Endometrial microvascular endothelial cells (primary cell): ENCODE data around the gene CD300H. TPM values are rescaled to one million over a fixed set of nuclear protein-coding genes. Genes with fewer than 3 reads are reported as not detected.
"Not testable (repeated sequence)": the region's sequence is repeated elsewhere in the genome, so short reads cannot be mapped to it uniquely, and the experiment has no call there.

Experiments used
- in situ Hi-C: cut with HindIII; loops from 2 replicates; pipeline ENCODE4 v1.10.0; 2017; ENCODE audit warnings: low sequenced_read_pairs, low pct_unique_long_range_greater_than_20kb; ENCODE audit errors: inconsistent ontology term
- total RNA-seq: library from RNA; depleted of rRNA; stranded (reverse); fragments of >200 nt; gene quantifications from one replicate; pipeline ENCODE4 v1.2.3, GENCODE V29; 2015; ENCODE audit errors: inconsistent ontology term

CD300H gene
- total RNA-seq, 1 donor from 2014 or later = not detected

DNA sequence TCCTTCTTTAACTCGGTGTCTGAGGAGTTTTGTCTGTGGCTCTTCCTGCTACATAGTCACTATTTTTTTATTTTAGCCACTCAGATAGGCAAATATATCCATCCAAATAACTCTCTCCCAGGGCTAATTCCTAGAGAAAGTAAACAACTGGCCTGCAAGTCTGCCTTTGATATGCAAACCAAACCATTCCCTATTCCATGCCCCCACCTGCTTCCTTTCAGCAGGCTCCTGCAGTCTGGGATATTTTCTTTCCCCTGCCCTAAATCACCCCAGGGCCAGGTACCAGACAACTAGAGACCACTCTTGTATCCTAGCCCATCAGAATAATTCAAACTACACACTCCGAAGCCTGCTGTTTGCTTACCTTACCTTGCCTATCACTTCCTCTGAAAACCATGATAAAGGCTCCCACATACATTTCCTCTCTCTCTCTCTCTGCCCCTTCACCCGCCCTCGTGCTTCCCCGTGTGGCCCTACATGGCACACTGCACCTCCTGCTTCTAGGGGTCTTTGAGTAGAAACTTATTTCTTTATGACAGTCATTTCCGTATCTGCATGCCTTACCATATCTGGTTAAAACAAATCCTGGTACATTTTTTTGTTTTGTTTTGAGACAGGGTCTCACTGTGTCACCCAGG, 8.3 kb downstream of the CD300H start:
- in situ Hi-C loops = no loop called here

DNA sequence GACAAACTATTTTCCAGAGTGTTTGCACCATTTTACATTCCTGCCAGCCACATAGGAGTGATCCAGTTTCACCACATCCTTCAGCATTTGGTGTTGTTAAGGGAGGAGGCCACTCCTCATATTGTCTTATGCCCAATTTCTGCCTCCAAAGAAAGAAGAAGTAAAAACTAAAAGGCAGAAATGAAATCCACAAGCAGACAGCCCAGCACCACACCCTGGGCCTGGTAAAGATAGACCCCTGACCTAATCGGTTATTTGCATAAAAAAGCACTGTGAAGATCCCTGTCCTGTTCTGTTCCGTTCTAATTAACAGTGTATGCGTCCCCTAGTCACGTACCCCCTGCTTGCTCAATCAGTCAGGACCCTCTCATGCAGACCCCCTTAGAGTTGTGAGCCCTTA, 8.9 kb downstream of the CD300H start:
- in situ Hi-C loops = not testable (repeated sequence)

DNA sequence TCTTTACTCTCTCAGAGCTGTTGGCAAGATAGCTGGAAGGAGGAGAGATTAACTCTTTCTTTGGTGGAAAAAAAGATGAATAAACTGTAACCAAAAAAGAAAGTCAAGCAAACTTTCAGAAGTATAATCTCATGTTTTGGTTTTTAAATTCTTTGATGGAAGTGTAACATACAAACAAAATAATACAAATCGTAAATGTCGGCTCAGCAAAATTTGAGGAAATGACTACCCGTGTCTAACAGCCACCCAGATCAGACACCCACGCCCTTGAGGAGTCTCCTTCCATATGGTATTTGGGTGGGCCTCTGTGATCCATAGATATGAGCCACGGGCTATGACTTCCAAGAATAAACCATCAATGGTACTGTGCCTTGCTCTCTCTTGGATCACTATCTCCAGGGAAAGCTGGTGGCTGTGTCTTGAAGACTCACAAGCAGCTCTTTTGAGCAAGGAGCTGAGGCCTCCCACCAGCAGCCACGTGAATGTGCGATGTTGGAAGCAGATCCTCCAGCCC, 11.8 kb downstream of the CD300H start:
- in situ Hi-C loops = no loop called here

DNA sequence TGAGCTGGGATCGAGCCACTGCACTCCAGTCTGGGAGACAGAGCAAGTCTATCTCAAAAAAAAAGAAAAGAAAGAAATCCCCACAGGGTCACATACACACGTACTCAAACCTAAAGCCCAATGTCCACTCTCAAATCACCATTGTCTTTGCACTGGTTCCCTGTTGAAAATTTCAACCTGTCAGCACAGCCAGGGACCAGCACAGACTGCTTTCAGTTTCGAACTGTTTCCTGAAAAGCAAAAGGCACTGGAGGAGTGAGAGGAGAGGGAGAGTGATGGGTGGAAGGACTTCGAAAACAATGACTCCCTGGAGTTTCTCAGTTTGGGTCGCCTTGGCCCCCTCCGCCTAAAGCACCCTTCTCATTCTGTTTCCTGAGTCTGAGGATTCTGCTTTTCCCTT, 12.4 kb downstream of the CD300H start:
- in situ Hi-C loops = no loop called here

DNA sequence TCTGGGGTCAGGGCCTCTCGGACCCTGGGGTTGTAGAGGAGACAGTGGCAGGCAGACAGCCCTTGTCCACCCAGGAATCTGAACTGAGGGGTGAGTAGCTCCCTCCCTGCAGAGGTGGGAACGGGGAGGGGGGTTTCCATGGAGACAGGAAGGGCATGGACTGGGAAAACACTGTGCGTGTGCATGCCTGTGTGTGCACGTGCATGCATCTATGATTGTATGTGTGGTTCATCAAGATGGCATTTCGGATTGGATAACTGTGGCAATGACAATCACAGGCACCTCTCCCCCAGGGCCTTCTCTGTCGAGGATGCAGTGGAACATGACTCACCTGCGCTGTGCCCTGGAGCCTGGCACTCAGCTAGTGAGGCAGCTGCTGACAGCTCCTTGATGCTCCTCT, 15.3 kb downstream of the CD300H start:
- in situ Hi-C loops = no loop called here

DNA sequence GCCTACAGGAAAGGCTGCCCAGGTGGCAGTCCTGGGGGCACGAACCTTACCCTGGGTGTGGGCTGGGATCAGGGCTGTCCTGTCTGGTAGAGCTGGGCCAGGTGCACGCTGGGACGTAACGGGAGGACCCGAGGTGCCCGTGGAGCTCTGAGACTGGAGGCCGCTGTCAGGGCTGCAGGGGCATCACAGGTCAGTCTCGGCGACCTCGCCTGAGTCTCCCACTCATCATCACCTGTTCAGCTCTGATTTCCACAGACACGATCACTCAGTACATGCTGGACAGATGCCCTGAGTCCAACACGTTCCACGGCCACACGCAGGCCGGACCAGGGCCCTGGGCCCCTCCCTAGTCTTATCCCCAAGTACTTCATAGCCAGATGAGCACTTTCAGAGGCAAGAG, 16.7 kb downstream of the CD300H start:
- in situ Hi-C loops = no loop called here

DNA sequence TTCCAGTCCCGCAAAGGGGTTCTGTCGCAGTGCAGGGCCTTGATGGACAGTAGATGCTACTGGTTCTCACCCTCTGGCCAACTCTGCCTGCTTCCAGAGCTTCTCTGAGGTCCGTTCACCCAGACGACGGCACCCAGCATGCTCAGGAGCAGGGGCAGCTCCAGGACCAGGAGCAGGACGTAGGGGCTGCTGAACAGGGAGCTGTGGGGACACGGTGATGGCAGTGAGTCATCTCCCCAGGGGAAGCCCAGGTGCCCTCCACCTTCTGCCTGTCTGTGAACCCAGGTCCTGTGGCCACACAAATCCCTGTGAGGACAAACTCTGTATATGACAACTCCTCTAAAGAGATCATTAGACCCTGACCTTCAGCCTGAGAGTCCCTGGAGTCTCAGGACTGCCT, 18.0 kb downstream of the CD300H start:
- in situ Hi-C loops = no loop called here

DNA sequence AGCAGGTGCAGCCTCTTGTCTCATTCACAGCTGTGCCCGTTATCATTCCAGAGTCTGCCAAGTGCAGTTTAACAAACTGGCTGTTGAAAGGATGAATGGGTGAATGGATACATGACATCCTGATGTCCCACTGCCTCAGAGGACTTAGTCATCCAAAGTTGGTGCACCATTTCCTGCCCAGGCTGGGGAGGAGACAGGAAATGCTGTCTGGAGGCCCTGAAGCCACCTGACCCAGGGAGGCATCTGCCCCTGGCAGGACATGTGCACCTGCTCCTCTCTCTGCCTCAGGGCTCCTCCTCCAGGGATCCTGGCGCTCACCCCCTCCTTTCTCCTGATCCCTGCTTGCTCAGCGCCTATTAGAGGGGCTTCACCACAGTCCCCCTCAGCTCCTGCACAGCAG, 19.6 kb downstream of the CD300H start:
- in situ Hi-C loops = no loop called here

DNA sequence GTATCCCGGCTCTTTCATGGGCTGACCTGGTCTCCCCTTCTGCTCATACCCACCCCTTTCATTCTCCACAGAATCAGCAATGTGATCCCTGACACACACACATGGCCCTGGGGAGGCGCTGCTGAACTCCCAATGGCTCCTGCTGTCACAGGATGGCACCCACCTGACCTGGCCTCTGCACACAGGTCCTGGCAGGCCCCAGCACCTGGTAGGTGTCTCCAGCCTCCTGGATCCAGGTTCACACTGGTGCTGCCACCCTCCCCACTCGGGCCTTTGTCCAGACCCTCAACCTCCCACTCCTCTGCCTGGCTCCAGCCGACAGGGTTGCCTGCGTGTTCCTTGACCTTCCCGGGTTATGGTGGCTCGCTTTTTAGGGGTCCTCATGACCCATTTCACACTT, 20.0 kb downstream of the CD300H start:
- in situ Hi-C loops = no loop called here

DNA sequence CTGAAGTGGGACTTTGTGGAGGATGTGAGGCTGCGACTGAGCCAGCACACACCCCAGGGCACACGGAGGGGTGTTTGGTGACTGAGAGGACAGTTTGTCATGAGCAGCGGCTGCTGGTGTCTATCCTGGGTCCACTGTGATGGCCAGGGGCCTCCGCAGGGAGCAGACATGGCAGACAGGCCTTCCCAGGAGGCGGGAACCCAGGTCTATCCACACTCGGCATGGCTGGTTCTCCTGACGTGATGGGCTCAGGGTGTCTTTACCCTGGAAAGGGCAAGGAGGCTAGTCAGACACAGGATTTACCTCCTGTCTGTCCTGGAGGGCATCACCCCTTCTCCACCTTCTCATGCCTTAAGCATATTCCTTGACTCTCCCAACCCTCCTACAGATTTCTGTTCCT, 20.7 kb downstream of the CD300H start:
- in situ Hi-C loops = no loop called here

DNA sequence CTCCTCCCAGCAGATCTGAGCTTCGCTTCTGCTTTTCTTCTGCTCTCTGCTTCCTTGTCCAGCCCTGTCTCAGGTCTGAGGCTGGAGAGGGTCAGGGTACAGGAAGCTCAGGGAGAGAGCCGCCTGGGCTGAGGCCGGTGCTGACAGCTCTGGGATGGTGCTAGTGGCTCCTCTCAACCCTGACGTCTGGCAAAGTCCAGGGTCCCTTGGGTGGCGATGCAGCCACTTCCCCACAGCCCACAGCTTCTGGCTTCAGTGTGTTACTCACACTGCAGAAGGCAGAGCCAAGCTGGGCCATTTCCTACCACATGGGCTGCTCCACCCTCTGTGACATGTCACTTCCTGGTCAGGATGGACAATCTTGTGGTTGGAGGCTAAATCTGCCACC, 21.5 kb downstream of the CD300H start, which contains the start of gene CD300C:
Gene CD300C (minus strand): TSS at position 273 of the 388 bp plus-strand sequence. CDS start 333 bp downstream, outside the sequence.
- in situ Hi-C loops = no loop called here

DNA sequence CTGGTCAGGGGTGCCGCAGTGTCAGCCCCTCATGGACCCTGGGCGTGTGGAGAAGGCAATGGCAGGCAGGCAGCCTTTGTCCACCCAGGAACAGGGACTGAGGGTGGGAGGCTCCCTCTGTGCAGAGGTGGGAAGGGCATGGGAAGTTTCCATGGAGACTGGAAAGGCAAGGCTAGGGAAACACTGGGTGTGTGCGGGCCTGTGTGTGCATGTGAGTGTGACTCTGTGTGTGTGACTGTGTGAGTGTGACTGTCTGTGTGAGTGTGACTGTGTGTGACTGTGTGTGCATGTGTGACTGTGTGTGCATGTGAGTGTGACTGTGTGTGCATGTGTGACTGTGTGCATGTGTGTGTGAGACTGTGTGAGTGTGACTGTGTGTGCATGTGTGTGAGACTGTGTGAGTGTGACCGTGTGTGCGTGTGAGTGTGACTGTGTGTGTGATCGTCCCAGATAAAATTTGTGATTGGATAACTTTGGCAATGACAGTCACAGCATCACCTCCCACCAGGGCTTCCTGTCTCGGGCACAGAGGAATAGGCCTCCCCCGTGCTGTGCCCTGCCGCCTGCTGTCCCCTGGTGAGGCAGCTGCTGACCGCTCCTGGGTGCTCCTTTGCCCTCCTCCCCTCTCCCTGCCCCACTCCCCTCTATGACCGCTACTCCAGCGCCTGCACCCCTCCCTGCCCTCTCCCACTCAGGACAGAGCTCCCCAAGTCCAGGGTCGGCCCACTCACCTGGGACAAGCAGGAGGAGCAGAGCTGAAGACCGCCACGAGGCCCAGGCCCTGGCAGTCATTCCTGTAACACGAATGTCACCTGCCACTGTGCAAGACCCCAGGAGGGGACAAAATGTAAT, 22.1 kb downstream of the CD300H start:
- in situ Hi-C loops = no loop called here

DNA sequence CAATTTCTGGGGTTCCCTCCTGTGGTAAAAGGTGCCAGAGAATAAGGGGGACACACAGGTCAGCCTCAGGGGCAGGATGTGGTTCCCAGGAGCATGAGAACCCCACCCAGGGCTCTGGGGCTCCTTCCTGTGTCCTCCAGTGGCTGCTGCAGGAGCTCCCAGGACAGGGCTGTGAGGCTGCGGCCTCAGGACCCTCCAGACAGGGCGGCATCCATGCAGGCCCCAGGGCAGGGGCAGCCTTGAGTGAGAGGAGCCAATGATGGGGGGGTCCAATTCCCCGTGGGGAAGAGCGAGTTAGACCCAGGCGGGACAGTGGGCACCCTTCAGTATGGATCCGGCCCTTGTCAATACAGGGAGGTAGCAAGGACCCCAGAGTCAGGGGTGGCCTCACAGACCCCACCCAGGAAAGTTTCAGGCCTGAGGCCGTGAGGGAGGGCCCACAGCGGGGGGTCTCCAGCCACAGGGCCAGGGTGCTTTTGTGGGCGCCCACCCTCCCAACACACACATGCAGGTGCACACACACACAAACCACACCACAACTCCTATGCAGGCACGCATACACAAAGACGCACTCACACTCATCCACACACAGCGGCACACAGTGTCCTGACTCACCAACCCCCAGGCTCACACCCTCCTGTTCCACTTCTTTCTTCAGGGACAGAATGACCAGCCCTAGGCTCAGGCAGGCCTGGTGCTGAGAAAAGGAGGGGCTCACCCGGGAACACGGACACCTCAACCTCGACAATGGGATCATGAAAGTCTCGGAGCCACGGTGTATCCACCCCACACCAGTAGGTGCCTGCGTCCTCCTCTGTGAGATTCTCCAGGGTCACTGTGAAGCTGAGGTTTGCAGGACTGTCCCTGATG, 23.2 kb downstream of the CD300H start:
- in situ Hi-C loops = no loop called here

DNA sequence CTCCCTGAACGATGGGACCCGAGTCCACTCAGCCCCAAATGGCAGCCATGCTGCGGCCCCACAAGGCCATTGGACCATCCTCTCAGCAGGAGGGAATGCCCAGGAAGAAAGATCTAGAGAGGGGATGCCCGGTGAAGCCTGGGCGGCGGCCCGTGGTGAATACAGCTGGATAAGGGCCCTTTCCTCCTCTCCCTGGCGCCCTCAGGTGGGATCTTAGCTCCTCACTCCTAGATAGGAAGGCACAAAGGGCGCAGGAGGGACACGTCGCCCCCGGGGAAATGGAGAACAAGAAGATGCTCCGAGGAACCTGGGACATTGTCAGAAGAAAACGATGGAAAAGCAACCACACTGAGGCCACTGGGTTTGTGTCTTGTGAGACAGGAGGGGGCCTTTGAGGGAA, 23.9 kb downstream of the CD300H start:
- in situ Hi-C loops = no loop called here

DNA sequence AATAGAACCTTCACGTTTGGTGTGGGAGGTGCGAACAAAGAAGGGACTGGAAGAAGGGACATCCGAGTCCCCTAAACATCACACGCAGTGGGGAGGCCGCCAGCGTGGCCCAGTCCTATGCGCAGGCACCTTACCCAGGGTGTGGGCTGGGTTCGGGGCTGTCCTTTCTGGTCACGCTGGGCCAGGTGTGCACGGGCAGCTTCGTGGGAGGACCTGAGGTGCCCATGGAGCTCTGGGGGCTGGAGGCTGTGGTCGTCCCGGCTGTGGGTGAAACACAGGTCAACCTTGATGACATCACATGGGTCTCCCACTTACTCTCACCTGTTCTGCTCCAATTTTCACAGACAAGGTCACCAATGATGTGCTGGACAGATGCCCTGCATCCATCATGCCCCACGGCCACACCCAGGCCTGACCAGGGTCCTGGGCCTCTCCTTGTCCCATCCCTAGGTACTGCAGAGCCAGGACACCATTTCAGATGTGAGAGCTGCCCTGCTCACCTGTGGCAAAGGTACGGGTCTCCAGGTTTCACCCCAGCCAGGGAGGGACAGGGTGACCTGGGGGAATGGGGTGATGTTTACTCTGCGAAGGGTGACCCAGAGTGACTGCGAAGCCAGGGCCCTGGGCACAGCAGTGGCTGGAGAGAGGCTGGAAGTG, 24.5 kb downstream of the CD300H start:
- in situ Hi-C loops = no loop called here

DNA sequence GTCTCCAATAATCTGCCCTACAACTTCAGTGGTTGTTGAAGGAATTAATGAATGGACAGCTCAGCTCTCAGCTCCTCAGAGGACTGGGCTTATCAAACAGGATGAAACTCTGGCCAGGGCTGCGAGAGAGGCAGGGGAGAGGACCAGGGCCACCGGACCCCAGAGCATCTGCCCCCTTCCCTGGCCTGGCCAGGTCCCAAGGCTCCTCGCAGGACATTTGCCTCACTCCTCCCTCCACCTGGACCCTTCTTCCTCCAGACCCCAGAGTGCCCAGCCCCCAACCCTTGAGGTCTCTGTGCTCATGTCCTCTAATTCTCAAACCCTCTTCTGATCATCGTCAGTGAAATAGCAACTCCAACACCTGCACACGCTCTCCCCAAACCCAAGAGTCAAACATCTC, 25.1 kb downstream of the CD300H start:
- in situ Hi-C loops = no loop called here

DNA sequence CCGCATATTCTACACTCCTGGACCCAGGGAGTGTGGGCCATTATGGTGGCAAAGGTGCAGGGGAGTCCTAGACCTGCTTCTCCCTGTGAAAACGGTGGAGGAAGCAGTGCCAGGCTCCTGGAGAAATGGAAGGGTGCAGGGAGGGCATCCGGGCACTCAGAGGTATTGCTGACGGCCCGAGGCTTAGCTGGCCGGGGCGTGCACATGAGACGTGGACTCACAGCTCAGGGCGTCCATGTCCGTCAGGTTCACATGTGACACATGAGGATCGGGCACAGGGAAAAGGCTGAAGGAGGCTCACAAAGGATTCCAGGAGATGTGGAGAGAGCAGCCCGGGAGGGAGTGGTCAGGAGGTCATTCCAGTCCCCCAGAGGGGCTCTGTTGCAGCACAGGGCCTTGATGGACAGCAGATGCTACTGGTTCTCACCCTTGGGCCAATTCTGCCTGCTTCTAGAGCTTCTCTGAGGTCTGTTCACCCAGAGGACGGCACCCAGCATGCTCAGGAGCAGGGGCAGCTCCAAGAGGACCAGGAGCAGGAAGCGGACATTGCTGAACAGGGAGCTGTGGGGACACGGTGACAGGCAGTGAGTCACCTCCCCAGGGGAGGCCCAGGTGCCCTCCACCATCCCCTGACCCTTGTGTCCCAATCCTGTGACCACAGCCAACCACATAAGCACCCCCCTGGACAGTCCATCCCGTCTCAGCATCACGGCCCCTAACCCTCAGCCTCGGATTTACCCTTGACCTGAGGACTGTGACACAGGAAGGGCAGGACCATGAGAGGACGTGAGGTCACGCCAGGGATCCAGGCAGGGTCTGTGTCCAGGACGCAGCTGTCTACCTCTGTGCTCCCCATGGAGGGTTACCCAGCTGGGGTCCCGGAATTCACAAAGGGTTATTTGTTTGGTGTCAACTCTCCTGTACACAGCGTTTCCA, 25.9 kb downstream of the CD300H start:
- in situ Hi-C loops = no loop called here

DNA sequence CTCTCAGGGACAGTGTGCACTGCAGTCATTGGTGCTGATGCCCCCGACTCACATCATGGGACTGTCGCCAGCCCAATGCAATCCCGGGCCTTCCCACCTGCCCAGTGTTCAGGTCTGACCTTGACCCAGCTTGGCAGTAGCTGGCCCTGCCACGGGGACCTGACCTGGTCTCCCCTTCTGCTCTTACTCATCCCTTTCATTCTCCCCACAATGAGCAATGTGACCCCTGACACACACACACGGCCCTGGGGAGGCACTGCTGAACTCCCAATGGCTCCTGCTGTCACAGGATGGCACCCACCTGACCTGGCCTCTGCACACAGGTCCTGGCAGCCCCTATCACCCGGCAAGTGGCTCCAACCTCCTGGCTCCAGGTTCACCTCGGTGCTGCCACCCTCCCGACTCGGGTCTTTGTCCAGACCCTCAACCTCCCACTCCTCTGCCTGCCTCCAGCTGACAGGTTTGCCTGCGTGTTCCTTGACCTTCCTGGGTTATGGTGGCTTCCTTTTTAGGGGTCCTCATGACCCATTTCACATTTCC, 28.0 kb downstream of the CD300H start:
- in situ Hi-C loops = no loop called here
